GM20431 (cell line): Measurements from ENCODE around the gene CACNA2D2.

ENCODE experiments used
- in situ Hi-C: fragments of 300-500 bp; cut with MseI, MboI; formaldehyde crosslinking; loops from one replicate; pipeline ENCODE4 v1.15.0; 2020; ENCODE audit warnings: low sequenced_read_pairs; ENCODE audit not compliant: unreplicated experiment

The CACNA2D2 gene

DNA sequence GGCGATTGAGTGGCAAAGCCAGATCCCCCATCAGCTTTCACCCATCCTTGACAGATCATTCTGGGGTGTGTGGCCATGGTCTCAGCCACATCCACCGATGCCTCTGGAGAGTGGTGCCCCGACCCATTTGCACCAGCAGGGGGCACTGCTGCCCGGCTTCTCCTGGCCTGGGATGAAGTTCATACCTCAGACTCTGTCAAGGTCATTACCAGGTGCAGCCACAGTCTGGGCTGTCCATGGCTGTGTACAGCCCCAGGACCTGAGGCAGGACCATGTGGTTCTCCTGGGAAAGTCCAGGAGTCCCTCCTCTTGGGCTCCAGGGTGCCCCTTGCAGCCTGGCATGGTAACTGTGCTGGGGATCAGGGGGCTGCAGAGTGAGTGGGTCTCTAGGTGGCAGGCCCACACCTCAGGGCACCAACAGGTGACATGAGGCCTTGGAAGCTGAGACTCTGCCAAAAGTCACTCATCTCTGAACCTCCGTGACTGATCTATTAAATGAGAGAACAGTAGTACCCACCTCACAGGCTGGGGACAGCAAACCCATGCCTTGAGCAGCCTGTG lies 67.2 kb downstream of the CACNA2D2 start:
- in situ Hi-C loops: no loop called here

DNA sequence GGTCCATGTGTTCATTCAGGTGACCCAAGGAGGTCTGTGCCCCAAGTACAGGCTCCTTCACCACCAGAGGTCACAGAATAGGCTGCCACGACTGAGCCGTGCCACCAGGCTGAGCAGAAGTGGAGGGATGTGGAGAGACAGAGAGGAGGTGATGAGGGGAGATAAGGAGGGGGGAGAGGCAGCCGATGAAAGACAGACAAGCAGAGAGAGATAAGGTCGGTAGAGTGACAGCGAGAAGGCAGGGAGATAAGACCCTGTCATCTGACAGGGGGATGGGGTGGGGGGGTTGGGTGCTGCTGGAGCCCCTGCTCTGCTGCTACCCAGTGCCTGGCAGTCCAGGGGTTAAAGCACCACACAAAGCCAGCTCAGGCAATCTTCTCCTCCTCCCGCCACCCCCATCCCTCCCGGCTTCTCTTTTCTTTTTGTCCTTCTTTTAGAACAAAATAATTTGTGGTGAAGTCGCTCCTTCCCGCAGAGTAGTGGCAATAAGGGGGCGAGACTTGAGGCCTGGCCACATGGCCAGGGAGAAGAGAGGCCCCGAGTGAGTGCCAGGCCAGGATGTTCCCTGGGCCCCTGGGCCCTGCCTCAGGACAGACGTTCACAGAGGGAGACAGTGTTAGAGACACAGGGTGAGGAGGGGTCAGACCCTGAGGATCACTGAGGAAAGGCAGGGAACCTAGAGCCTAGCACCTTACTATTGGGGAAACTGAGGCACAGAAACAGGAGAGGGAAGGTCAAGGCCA lies 67.9 kb downstream of the CACNA2D2 start:
- in situ Hi-C loops: no loop called here

DNA sequence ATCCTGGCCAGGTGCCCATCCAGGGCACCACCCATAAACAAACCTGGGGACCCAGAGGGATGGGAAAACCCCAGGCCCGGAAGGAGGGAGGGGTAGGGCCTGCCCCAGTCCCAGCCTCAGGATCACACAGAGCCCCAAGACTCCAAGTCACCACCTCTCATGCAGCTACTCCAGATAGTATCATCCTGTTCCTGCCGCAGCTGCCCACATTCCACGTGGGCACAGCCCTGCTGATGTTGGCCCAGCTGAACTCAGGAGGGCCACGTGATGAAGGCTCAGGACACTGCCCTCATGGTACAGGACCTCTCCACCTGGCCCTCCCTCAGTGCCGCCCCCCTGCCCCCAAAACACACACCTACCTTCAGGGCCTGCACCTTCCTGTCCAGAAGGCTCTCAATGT lies 69.5 kb downstream of the CACNA2D2 start:
- in situ Hi-C loops: no loop called here

DNA sequence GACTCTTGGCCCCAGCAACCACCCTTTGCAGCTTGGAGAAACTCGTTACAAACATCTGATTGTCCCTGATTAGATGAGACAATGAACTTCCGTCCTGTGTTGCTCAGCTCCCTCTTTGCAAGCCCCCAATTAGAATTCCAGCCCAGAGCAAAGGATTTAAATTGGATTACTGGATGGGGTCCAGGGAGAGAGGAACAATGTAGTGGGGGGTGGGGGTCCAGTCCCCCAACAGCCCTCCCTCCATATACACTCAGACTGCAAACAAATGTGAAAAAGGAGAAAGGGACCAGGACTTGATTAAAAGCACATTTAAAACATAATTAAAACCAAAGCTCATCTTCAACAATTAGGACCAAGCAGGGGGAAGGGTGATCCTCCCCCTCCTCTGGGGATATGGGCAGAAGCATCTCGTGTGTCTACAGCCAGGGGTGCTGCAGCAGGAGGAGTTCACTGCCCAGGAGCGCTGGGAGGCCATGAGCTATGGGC lies 72.4 kb downstream of the CACNA2D2 start:
- in situ Hi-C loops: no loop called here

DNA sequence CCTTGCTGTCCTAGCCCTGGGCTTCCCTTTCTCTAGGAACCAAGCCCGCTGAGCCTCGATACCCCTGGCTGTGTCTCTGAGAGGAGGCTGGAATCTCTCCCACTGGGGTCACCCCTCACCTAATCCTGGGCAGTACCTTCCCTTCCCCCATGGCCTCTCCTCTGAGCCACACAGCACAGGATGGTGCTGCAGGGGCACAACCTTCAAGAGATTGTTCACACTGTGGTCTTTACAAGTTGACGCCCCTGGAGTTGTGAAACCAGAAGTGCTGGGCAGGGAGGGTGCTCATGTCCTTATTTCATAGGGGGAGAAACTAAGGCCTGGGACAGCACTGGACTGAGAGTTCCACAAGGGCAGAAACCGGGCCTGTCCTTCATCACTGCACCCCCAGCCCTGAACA lies 73.2 kb downstream of the CACNA2D2 start:
- in situ Hi-C loops: no loop called here

DNA sequence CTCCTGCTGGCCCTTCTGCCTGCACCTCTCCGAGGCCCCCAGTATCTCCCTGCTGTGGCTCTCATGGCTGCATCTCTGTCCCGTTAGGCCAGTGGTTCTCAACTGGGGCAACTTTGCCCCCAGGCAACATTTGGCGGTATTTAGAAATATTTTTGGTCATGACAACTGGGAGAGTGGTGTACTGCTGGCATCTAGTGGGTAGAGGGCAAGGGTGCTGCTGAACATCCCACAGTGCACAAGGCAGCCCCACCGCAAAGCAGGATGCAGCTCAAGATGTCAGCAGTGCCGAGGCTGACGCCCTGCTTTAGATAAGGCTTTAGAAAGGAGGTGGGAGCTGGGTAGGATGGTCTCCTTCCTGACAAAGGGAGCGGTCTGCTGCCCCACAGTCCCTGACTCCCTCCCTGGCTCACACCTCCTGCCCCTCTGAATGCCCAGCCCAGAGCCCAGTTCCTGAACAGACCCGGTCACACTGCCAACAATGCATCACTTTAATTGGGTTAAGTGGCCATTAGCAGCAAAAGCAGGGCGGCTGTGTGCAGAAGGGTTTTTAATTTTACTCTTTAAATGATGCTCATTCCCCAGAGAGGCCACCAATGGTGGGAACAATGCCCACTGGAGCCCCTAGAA lies 75.3 kb downstream of the CACNA2D2 start:
- in situ Hi-C loops: no loop called here

DNA sequence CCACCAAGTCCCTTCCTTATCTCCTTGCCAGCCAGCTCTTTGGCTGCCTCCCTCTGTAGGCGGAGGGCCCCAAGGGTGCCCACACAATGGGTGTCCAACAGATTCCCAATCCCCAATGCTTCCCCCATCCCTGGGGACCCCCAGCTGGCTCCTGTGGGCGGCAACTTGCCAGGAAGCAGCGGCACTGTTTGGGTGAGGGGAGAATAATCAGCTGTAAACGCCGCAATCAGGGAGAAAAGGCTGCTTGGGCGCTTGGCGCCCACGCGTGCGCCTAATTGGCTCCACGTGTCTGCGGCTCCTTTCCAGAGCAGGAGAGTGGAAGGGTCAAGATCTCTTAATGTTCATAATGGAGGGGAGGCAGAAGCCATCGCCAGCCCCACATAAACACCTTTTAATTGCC lies 76.2 kb downstream of the CACNA2D2 start:
- in situ Hi-C loops: no loop called here

DNA sequence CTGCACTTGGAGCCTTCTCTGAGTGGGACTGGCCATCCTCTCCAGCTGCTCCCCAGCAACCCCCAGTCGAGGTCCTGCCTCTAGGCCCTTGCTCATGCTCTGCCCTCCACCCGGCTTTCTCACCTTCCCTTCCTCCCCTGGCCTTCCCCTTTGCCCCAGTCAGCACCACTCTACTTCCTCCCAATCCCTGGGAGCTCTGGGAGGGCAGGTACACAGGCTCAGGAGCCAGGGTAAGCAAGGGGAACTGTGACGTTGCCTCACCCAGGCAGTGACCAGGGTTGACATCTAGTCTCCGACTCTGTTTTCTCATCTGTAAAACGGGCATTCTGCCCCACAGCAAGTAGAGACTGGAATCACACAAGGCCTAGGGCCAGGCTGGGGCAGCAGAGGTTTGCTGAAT lies 77.5 kb downstream of the CACNA2D2 start:
- in situ Hi-C loops: no loop called here

DNA sequence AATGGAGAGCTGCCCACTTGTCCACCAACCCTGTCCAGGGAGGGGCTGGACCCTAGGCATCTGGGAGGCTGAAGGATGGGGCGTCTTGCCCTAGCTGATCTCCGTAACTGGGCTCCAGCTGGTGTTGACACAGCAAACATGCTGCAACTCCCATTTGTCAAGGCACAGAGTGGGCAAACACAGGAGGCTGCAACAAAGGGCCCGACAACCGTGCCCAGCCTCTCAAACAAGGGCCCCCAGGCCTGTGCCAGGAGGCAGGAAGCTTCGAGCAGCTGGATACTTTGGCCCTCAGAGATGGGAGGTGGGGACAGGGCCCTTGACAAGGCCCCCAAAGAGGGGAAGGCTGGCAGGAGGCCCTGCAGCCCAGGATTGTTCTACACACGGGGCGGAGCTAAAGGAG lies 79.9 kb downstream of the CACNA2D2 start:
- in situ Hi-C loops: no loop called here

DNA sequence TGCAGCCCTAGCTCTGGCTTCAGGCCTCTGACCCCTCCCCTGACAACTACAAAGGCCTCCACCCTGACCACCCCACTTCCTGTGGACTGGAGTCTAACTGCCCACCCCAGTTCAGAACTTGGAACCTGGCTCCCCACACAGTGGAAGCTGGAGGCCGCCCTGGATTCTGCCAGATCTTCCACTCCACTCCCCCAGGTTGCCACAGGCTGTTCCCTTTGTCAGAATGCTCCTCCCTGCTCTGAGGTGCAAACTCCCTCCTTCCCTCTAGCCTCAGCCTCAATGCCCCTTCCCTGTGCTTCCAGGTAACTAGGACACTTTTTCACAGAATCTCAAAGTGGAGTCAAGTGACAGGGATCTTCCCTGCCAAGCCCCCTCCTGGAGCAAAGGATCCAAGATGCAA lies 81.3 kb downstream of the CACNA2D2 start:
- in situ Hi-C loops: no loop called here

DNA sequence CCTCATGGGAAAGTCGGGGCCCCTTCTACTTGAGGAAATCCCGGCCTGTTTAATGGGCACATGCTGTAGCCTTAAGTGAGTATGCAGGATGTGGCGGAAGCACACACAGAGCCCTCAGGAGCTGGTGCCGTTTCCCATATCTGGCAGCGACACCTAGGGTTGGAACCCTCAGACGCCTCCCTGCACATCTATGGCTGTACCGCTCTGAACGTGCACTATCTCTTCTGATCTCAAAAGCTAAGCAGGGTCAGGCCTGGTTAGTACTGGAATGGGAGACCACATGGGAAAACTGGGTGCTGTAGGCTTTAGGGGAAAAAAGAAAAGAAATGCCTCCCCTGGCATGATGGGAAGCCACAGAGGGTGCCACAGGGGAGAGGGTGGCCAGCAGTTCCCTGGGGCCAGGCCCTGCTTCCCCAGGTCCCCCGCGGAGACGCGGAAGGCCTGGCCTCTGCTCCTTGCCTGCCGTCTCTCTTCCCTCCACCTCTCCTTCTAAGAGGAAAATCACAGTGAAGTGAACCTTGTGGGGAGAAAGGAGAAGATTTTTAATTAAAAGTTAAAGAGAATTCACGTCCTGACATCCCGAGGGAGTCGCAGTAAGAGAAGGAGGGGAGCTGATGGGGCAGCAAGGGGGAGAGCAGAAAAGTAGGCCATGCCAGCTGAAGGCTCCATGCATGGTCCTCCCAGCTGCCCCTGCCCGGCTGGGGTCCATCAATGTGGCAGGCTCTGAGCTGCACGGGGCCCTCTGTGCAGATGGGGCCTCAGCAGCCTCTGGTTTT lies 83.7 kb downstream of the CACNA2D2 start:
- in situ Hi-C loops: no loop called here

DNA sequence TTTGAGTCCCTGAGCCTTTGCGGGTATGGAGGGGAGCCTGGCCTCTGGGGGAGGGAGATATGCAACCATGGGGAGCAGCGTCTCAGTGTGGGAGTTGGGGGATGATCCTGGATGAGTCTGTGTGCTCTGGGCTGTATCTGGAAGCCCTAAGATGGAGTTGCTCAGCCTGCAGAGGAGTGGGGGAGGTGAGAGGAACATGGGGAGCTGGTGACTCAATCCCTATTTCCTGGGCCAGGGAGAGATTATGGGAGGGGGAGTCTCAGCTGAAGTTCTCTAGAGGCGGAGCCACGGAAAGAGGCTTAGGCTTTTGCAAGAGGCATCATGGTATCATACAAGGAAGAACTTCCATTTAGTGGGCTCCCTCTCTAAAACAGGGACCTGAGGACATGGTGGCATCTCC lies 84.6 kb downstream of the CACNA2D2 start:
- in situ Hi-C loops: no loop called here

DNA sequence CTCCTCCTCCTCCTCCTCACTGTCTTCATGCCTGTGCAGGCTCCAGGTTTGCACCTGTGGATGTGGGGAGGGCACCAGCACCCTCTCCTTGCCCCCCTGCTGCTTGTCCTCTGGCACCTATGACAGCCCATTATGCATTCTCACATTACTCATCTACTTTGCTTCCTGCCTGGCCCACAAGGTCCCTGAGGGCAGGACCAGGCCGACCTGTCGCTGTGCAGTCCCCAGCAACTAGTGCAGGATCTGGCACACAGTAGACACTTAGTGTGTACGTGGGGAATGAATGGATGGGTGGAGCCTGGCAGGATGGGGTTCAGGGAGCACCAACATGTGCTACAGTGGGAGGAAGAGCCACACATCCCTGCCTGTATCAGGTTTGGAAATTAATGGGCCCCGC lies 85.8 kb downstream of the CACNA2D2 start:
- in situ Hi-C loops: no loop called here

DNA sequence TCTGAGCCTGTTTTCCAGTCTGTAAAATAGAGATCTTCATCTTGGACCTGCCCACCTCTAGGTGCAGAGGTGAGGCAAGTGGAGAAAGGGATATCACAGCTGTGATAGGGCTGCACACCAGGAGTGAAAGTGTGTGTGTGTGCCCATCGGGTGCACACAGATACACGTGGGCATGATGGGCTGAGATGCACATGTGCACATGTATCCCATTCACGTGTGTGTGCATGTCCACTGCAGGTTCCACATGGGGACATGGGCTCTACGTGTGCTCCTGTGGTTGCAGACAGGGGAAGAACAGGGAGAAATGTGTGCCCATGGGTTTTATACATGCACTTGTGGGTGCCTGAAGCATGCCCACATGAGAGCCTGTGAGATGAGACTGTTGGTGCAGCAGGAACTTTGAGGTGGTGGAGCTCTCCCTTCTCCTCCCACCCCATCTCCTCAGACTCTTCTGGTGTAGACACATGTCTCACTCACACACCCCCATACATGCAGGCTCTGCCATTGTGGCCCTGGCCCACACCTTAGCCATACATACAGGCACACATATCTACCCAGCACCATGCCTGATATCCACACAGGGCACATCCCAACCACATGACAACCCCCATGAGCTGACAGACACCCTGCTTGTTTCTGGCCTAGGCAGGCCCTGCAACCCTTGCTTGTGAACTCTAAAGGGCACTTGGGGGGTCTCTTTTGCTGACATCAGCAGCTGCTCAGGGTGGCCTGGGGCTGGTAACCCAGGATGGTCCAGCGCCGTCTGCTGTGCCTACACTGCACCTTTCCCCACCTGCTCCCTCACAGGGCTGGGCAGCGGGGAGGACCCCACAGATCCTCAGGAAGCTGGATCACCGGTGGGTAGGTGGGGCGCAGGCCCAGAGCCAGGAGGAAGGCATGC lies 86.4 kb downstream of the CACNA2D2 start:
- in situ Hi-C loops: no loop called here

DNA sequence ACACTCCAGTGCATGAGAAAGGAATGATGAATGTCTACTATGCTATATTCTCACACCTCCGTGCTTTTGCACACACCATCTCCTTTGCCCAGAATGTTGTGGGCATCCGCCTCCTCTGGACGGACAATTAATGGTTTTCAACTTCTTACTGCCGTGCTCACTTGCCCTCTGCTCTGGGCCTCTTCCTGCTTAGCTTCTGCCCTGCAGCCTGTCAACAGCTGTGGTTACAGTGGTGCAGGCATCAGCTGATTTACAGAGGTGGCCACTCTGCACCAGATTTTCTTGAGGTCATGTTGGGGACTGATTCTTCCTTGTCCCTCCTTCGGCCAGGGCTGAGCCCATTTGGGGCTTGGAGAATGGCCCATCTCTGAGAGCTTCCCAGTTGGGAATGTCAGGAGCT lies 87.6 kb downstream of the CACNA2D2 start:
- in situ Hi-C loops: no loop called here

DNA sequence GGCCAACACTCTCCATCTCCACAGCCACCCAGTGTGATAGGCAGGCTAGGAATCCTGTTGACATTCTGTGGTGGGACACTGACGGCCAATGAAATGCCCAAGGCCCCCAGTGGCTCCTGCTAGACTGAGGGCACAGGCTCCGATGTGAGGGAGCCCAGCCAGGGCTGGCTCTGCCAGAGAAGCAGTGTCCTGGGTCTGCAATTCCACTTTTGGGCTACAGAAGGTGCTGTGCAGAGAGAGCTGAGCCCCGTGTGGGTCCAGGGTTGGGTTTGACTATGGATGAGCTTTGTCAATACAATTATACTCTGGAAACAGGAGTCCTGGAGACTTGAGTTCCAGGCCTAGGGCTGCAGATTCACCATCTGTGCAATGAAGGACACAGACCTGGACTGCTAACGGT lies 88.4 kb downstream of the CACNA2D2 start:
- in situ Hi-C loops: no loop called here

DNA sequence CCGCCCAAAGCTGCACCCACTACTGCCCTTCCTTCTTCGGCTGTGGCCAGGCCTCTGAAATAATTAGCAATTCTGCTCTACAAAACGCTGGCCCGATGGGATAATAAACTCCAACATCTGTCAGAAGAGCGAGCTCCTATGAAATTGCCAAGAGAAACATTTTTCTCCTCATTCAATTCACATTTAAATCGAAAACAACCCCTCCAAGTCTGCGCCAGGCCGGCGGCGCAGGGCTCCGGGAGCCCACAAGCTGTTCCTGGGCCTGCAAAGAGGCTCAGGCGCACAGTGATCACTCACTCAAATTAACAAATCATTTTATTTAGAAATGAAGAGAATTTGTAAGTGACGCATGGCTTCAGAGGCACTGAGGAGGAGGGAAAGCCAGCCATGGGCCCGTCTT lies 88.8 kb downstream of the CACNA2D2 start:
- in situ Hi-C loops: no loop called here

DNA sequence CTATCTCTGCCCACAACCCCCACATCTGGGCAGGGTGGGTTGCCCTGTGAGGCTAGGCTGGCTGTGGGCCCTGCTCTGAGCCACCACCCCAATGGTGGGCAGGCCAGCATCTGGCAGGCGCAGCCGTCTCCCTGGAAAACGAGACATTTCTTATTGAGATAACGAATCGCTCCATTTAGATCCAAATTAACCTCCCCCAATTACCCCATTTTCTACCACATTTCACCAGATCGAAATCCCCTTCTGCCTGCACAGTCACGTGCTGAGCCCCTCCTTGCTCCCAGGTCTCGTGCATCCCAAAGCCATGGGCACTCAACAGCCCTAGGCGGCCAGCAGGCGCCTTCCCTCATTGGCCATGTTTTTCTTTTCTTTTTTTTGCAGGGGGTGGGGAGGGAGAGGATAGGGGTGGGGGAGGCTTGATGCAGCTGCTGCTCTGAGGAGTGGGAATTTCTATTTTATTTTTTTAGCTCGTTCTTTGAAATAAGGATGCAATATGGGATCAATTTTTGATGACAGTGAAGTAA lies 91.1 kb downstream of the CACNA2D2 start:
- in situ Hi-C loops: no loop called here

DNA sequence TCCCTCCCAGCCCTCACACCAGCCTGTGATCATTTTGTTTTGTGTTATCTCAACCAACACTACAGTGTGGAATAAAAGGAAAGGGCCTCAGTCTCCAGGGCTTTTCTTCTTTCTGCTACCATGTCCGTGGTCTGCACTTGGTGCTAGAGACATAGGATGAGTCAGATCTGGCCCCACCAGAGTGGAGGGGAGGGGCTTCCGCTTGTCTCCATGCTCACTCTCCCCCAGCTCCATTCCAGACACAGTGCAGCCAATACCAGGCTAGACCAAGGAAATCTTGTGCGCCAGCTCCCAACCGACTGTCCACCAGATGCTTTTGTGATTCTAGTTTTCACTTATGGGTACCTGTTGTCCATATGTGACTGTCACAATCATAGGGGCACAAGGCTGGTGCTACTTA lies 92.2 kb downstream of the CACNA2D2 start:
- in situ Hi-C loops: no loop called here
